Measurements from ENCODE around the gene PHKA2.

Gene PHKA2

DNA sequence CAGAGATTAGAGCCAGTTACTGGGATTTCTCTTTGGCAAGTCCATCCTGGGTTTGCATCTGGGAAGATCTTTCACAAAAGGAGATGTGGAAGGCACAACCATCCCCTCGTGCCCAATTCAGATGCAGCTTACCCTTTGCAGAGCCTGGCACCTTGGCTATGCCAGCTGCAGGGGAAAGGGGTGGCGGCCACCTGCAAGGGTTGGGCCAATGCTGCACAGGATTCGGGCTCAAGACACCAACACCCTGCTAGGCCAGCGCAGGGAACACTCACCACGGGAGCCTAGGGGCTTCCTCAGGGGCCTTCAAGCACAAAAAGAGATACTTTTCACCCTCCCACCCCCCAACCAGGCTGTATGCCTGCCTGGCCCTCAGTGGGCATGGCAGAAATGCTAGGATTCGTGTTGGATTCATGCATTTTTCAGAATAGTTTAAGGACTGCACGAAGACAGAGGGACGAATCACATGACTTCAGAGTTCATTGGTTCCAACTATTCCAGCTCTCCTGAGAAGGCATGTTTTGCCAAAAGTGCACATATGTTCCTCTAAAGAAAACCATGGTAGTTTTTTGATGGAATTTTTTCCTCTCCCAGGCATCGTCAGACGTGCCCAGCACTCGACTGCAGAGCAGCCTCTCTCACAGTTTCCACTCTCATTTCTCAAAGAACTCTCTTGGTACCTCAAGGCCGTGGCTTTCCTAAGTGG is 94.4 kb downstream of the PHKA2 start:
- Histone ChIP-seq H3K4me3 (ENCODE audit: low read depth, low read length) (no peak overlapping the region), H3K27ac (peak overlapping the region; percentile 91), H3K36me3 (peaks cover 3% of the 10 kb centered on the region; the same call in 1 of the 2 replicates), H3K27me3 (ENCODE audit: insufficient read depth, low read depth, severe bottlenecking) (no peaks in the 10 kb centered on the region), H3K9me3 (ENCODE audit: severe bottlenecking) (no peaks in the 10 kb centered on the region)
- no peak for TF ChIP-seq CTCF (IDR thresholded peaks at IDR 0.05; ENCODE audit: low read depth, low read length)
- no peak for DNase-seq

DNA sequence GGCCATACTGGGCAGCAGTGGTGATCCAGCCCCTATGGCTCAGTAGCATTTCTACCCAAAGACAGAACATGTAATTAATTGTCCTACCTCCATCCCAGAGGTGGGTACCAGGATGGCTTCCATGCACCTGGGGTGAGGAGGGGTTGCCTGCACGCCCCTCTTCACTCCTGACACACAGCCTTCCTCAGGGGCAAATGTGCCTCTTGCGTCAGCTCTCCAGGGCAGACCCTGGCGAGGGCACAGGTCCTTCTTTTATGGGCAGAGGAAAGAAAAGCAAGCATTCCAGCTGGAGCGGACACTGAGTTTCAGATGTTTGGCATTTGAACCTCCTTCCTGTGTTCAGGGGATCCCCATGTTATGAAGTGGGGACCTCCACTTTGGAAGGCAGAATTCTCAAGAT is 95.6 kb downstream of the PHKA2 start:
- H3K4me3 ChIP-seq (ENCODE audit: low read depth, low read length) = no peak overlapping the region
- TF ChIP-seq CTCF (IDR thresholded peaks at IDR 0.05; ENCODE audit: low read depth, low read length) = no peak
- H3K36me3 ChIP-seq = peaks cover under 1% of the 10 kb centered on the region; the same call in 1 of the 2 replicates
- H3K27ac ChIP-seq = peak overlapping the region; percentile 91
- H3K27me3 ChIP-seq (ENCODE audit: insufficient read depth, low read depth, severe bottlenecking) = no peaks in the 10 kb centered on the region
- DNase-seq = no peak
- H3K9me3 ChIP-seq (ENCODE audit: severe bottlenecking) = no peaks in the 10 kb centered on the region

GRCh38 chrX:18887825-18888212 is 96.1 kb downstream of the PHKA2 start:
- peak overlapping the region; percentile 91 for H3K27ac ChIP-seq
- H3K4me3 ChIP-seq (ENCODE audit: low read depth, low read length) = no peak overlapping the region
- no peaks in the 10 kb centered on the region for H3K9me3 ChIP-seq (ENCODE audit: severe bottlenecking)
- no peaks in the 10 kb centered on the region for H3K36me3 ChIP-seq
- TF ChIP-seq CTCF (IDR thresholded peaks at IDR 0.05; ENCODE audit: low read depth, low read length) = no peak
- DNase-seq = peak; percentile 89
- H3K27me3 ChIP-seq (ENCODE audit: insufficient read depth, low read depth, severe bottlenecking) = no peaks in the 10 kb centered on the region

- Histone ChIP-seq H3K9me3 (ENCODE audit: severe bottlenecking) (no peaks in the 10 kb centered on the region), H3K27ac (peak overlapping the region; percentile 91), H3K36me3 (no peaks in the 10 kb centered on the region), H3K4me3 (ENCODE audit: low read depth, low read length) (no peak overlapping the region; the same call in 1 of the 2 replicates), H3K27me3 (ENCODE audit: insufficient read depth, low read depth, severe bottlenecking) (no peaks in the 10 kb centered on the region)
- TF ChIP-seq CTCF (IDR thresholded peaks at IDR 0.05; ENCODE audit: low read depth, low read length) = no peak
- DNase-seq = no peak
These were observed 96.6 kb downstream of the PHKA2 start for GRCh38 chrX:18887177-18887824.

GRCh38 chrX:18886344-18887161 is 97.4 kb downstream of the PHKA2 start:
- Histone ChIP-seq H3K27me3 (ENCODE audit: insufficient read depth, low read depth, severe bottlenecking) (no peaks in the 10 kb centered on the region), H3K36me3 (no peaks in the 10 kb centered on the region), H3K4me3 (ENCODE audit: low read depth, low read length) (peak overlapping the region; percentile 15), H3K9me3 (ENCODE audit: severe bottlenecking) (no peaks in the 10 kb centered on the region), H3K27ac (peak overlapping the region; percentile 91)
- peak; percentile 90 for DNase-seq
- peak; percentile 87 for TF ChIP-seq CTCF (IDR thresholded peaks at IDR 0.05; ENCODE audit: low read depth, low read length)

Measured in WERI-Rb-1 (cell line).